Measurements from ENCODE around the gene PNPLA3. TPM values are rescaled to one million over a fixed set of nuclear protein-coding genes. Genes with fewer than 3 reads are reported as not detected.

Gene PNPLA3
- polyA plus RNA-seq, 1 of the 3 experiments (the other 2 are of a cell fraction): 3.2 TPM

- TF ChIP-seq ZBTB33 (IDR thresholded peaks at IDR 0.05; ENCODE audit: borderline replicate concordance, low read depth) (0 out of 2 replicates have a peak, but pooled peaks have one; percentile 32), CTCF (IDR thresholded peaks at IDR 0.05) (no peak; the same call in 1 of the 2 replicates), TAF1 (IDR thresholded peaks at IDR 0.05; ENCODE audit: borderline replicate concordance, low read depth, low read length) (peak; percentile 70; the same call in 1 of the 2 replicates)
Measured at GRCh38 chr22:43955040-43955882, 31.7 kb downstream of the PNPLA3 start, which contains the start of gene SAMM50 (continued).

- TF ChIP-seq SMC3 (IDR thresholded peaks at IDR 0.05; ENCODE audit: low read depth, low read length) (no peak), RXRA (IDR thresholded peaks at IDR 0.05; ENCODE audit: borderline replicate concordance, low read depth) (no peak)
- H3F3A ChIP-seq (replicated peaks; ENCODE audit: insufficient read depth): peaks cover 19% of the 10 kb centered on the region
- peaks cover 8 to 17% of the 10 kb centered on the region in 2 experiments; a peak in 3 of 4 replicates for H3K4me1 ChIP-seq (ENCODE audit: control insufficient read depth in 1 of 2, insufficient read depth in 2 of 2, low read depth in 1 of 2, low read length in 1 of 2)
- ChIA-PET POLR2A (interaction anchor here (0.6 to 0.9 kb wide), 2 partner anchors 125 to 130 kb away, joined by 3 read pairs; no protein-coding TSS in a partner anchor), CTCF (interaction anchor here (0.7 to 2.0 kb wide), 2 partner anchors 11 to 37 kb away, joined by 3 to 21 read pairs; no protein-coding TSS in a partner anchor)
- peak overlapping the region; percentile 86 to 89 for H3K4me3 ChIP-seq (ENCODE audit: low read depth in 2 of 2, low read length in 1 of 2)
- H2AFZ ChIP-seq (ENCODE audit: low read depth): peak overlapping the region; percentile 72
- H3K27ac ChIP-seq (ENCODE audit: low read depth in 2 of 2, low read length in 1 of 2): peak overlapping the region; percentile 74 to 89
- H3K79me2 ChIP-seq (ENCODE audit: insufficient read depth): peaks cover 53% of the 10 kb centered on the region
- H3K27me3 ChIP-seq (ENCODE audit: insufficient read depth): no peaks in the 10 kb centered on the region
- peaks cover 0 to 6% of the 10 kb centered on the region in 2 experiments for H3K36me3 ChIP-seq (replicated peaks in 1 of 2; ENCODE audit: control insufficient read depth in 1 of 2, insufficient read depth in 2 of 2, low read length in 1 of 2)
- DNase-seq: no peak
- peak overlapping the region; percentile 73 for H3K9ac ChIP-seq
- no peaks in the 10 kb centered on the region for H3K9me2 ChIP-seq
- no peaks in the 10 kb centered on the region for H3K9me3 ChIP-seq
- H3K4me2 ChIP-seq: peak overlapping the region; percentile 96
- H4K20me1 ChIP-seq (ENCODE audit: insufficient read depth): peaks cover 15% of the 10 kb centered on the region; the same call in 1 of the 2 replicates
- 33% methylated on average over 17 of the region's 17 CpGs for WGBS (ENCODE audit: low lambda C conversion rate)
Measured at GRCh38 chr22:43955883-43956782, 32.5 kb downstream of the PNPLA3 start.

Measured in SK-N-SH (cell line).